ENCODE results near the gene DAP3. TPM values are rescaled to one million over a fixed set of nuclear protein-coding genes. Genes with fewer than 3 reads are reported as not detected.

Gene DAP3
- total and polyA plus RNA-seq, 9 of the 15 experiments (the other 6 are each of a cell fraction or from before 2014, with no cell fraction given) = 155 to 484 (median 298) TPM

- Histone ChIP-seq H3K9me1 (ENCODE audit: control insufficient read depth, insufficient read depth, low read length) (no peaks in the 10 kb centered on the region), H3K9me3 (replicated peaks; ENCODE audit: control insufficient read depth, insufficient read depth, low read depth, low read length) (no peaks in the 10 kb centered on the region), H4K20me1 (replicated peaks; ENCODE audit: control insufficient read depth, insufficient read depth, low read length) (no peaks in the 10 kb centered on the region; the same call in 1 of the 2 replicates), H2AFZ (ENCODE audit: low read depth, low read length) (no peak overlapping the region), H3K79me2 (ENCODE audit: control insufficient read depth, insufficient read depth, low read length) (peaks cover 66% of the 10 kb centered on the region), H3K9ac (ENCODE audit: insufficient read depth in 1 of 2, low read depth in 2 of 2, low read length in 2 of 2) (no peak overlapping the region), H3K27ac (ENCODE audit: extremely low read depth, low read depth, low read length) (no peak overlapping the region), H3K4me1 (replicated peaks in 1 of 2; ENCODE audit: control insufficient read depth in 2 of 2, insufficient read depth in 2 of 2, low read length in 2 of 2) (peaks cover 0 to 7% of the 10 kb centered on the region in 2 experiments; a peak in 2 of 5 replicates), H3K4me3 (no peak overlapping the region), H3K27me3 (ENCODE audit: control insufficient read depth in 2 of 2, insufficient read depth in 2 of 2, low read length in 2 of 2) (no peaks in the 10 kb centered on the region), H3K36me3 (ENCODE audit: control insufficient read depth, insufficient read depth, low read length) (peaks cover 72% of the 10 kb centered on the region), H3K4me2 (ENCODE audit: insufficient read depth, low read length) (no peak overlapping the region)
- no peak for FAIRE-seq
- WGBS (ENCODE audit: insufficient coverage, low coverage, missing lambda C conversion rate) = 100% methylated on average over 1 of the region's 2 CpGs
- BruUV-seq (replicated peaks) = no TSS peak
- intact Hi-C loops (cut with micrococcal nuclease) (no loop called here), in situ Hi-C loops (cut with MboI) (no loop called here)
- CTCF ChIA-PET (ENCODE audit: low intra/inter-chr PET ratio) = no interaction called here
- ATAC-seq = no peak
- POLR2A ChIA-PET = interaction anchor here (0.6 to 1.3 kb wide), 4 partner anchors 9 to 951 kb away, joined by 3 to 6 read pairs (median 4); no protein-coding TSS in a partner anchor
- no peak for DNase-seq (ENCODE audit: extremely low read depth in 1 of 4, low spot score in 3 of 4)
- no peak for TF ChIP-seq HDAC6 (IDR thresholded peaks at IDR 0.05; ENCODE audit: low read depth, low read length)
- TF ChIP-seq CUX1 (CRISPR knock-in tag; IDR thresholded peaks at IDR 0.05) = no peak
- no peak for TF ChIP-seq UBTF (IDR thresholded peaks at IDR 0.05; ENCODE audit: borderline replicate concordance in 1 of 2, low read depth in 2 of 2, low read length in 2 of 2)
- TF ChIP-seq THAP7 (CRISPR knock-in tag; IDR thresholded peaks at IDR 0.05) = no peak
- TF ChIP-seq CTBP1 (IDR thresholded peaks at IDR 0.05; ENCODE audit: borderline replicate concordance) = no peak
- no peak for TF ChIP-seq TEAD1 (CRISPR knock-in tag; IDR thresholded peaks at IDR 0.05)
- no peak for TF ChIP-seq HNRNPLL (IDR thresholded peaks at IDR 0.05; ENCODE audit: low read depth, low read length, poor library complexity, severe bottlenecking)
- TF ChIP-seq ZNF384 (IDR thresholded peaks at IDR 0.05; ENCODE audit: low read depth, low read length) = no peak
- no peak for TF ChIP-seq SUPT5H (IDR thresholded peaks at IDR 0.05)
- no peak for TF ChIP-seq FUS (optimal IDR thresholded peaks at IDR 0.05; ENCODE audit: low read depth, low read length)
- TF ChIP-seq FOXM1 (IDR thresholded peaks at IDR 0.05; ENCODE audit: low read depth) = no peak
- TF ChIP-seq FOXM1 (CRISPR knock-in tag; IDR thresholded peaks at IDR 0.05; ENCODE audit: low read depth) = no peak
- TF ChIP-seq SAP30 (IDR thresholded peaks at IDR 0.05; ENCODE audit: borderline replicate concordance, insufficient read depth, low read depth, low read length, poor library complexity, severe bottlenecking) = no peak
These were observed 7.1 kb upstream of the DAP3 start for GRCh38 chr1:155681776-155682175.
